Uterus (tissue), 2 donors: ENCODE measurements around the gene PSD4.

Experiments used
- POLR2A ChIP-seq, 2 donors: fragments of 450-650 bp; IDR thresholded peaks; one replicate each; pipeline ENCODE4 v1.6.1; 2016; ENCODE audit warnings: antibody characterized with exemption in 2 of 2, mild to moderate bottlenecking in 1 of 2, moderate library complexity in 1 of 2
- TF ChIP-seq, protein P1 (sequence below), 4 experiments: fragments of 200-600 bp in 2 of 4; fragments of 450-650 bp in 2 of 4; sonication (generic) in 2 of 4; IDR thresholded peaks; one replicate each; pipeline ENCODE4 v1.5.1; 2016 to 2019; ENCODE audit warnings: antibody characterized with exemption in 4 of 4, mild to moderate bottlenecking in 2 of 4, moderate library complexity in 1 of 4

DNA sequence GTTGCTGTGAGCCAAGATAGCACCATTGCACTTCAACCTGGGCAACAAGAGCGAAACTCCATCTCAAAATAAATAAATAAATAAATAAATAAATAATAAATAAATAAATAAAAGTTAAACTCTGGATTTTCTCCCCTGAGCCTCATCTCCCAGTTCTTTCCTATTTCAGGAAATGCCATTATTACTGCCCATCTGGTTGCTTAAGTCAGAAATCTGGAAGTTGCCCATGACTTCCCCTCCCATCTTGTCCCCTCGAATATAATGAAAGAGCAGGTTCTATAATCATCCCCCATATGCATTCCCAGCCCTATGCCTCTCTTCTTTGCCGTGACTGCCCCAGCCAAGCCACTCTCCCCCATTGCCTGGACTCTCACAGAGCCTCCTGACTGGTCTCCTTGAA is 4.2 kb upstream of the PSD4 start:
- no peak for TF ChIP-seq POLR2A (IDR thresholded peaks at IDR 0.05)
- TF ChIP-seq, protein P1, sequence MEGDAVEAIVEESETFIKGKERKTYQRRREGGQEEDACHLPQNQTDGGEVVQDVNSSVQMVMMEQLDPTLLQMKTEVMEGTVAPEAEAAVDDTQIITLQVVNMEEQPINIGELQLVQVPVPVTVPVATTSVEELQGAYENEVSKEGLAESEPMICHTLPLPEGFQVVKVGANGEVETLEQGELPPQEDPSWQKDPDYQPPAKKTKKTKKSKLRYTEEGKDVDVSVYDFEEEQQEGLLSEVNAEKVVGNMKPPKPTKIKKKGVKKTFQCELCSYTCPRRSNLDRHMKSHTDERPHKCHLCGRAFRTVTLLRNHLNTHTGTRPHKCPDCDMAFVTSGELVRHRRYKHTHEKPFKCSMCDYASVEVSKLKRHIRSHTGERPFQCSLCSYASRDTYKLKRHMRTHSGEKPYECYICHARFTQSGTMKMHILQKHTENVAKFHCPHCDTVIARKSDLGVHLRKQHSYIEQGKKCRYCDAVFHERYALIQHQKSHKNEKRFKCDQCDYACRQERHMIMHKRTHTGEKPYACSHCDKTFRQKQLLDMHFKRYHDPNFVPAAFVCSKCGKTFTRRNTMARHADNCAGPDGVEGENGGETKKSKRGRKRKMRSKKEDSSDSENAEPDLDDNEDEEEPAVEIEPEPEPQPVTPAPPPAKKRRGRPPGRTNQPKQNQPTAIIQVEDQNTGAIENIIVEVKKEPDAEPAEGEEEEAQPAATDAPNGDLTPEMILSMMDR (IDR thresholded peaks at IDR 0.05), result no peak
